Esophagus squamous epithelium (tissue), 4 donors: ENCODE data around the gene PPFIA2.

Source experiments
- POLR2A ChIP-seq, 4 donors: fragments of 450-650 bp; IDR thresholded peaks; one replicate each; pipeline ENCODE4 v1.6.1; 2017; ENCODE audit warnings: antibody characterized with exemption in 4 of 4, mild to moderate bottlenecking in 4 of 4, moderate library complexity in 3 of 4
- TF ChIP-seq, protein P1 (sequence below), 6 experiments: fragments of 450-650 bp in 4 of 6; fragments of 200-600 bp in 2 of 6; sonication (generic) in 2 of 6; IDR thresholded peaks; one replicate each; pipeline ENCODE4 v1.5.1; 2016 to 2019; ENCODE audit warnings: antibody characterized with exemption in 6 of 6, mild to moderate bottlenecking in 4 of 6, moderate library complexity in 4 of 6

- TF ChIP-seq POLR2A (IDR thresholded peaks at IDR 0.05): no peak
- TF ChIP-seq, protein P1, sequence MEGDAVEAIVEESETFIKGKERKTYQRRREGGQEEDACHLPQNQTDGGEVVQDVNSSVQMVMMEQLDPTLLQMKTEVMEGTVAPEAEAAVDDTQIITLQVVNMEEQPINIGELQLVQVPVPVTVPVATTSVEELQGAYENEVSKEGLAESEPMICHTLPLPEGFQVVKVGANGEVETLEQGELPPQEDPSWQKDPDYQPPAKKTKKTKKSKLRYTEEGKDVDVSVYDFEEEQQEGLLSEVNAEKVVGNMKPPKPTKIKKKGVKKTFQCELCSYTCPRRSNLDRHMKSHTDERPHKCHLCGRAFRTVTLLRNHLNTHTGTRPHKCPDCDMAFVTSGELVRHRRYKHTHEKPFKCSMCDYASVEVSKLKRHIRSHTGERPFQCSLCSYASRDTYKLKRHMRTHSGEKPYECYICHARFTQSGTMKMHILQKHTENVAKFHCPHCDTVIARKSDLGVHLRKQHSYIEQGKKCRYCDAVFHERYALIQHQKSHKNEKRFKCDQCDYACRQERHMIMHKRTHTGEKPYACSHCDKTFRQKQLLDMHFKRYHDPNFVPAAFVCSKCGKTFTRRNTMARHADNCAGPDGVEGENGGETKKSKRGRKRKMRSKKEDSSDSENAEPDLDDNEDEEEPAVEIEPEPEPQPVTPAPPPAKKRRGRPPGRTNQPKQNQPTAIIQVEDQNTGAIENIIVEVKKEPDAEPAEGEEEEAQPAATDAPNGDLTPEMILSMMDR (IDR thresholded peaks at IDR 0.05): no peak
These were observed 201.1 kb downstream of the PPFIA2 start for GRCh38 chr12:81558031-81558430.
